ENCODE measurements around the gene SBSN. TPM values are rescaled to one million over a fixed set of nuclear protein-coding genes. Genes with fewer than 3 reads are reported as not detected.

Gene SBSN
- total RNA-seq, 1 experiment from 2014 or later: not detected

DNA sequence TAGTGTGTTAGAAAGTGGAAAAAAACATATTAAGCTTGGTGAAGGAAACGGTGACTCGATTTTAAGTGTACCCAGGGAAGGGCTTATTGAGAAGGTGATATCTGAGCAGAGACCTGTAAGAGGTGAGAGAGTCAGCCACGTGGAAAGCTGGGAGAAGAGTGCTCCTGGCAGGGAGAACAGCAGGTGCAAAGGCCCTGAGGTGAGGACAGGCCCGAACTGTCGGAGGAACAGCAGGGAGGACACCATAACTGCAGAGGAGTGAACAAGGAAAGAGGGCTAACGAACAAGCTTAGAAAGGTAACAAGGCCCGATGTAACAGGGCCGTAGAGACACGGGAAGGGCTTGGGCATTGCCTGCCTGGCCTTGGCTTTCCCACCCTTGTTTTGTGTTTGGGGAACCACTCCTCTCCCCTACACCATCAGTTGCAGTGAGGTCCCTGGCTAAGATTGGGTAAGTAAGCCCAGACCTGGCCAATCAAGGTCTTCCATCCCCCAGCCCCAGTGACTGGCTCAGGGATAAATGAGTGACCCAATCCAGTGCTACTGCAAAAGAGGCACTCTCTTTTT is 28.0 kb upstream of the SBSN start:
- Mint-ChIP-seq H3K27ac (ENCODE audit: unreplicated experiment) (no peak overlapping the region), H3K36me3 (ENCODE audit: insufficient read depth, unreplicated experiment) (no peaks in the 10 kb centered on the region), H3K4me1 (ENCODE audit: low read depth, unreplicated experiment) (no peaks in the 10 kb centered on the region), H3K4me3 (ENCODE audit: low read depth, unreplicated experiment) (no peak overlapping the region), H3K9me3 (ENCODE audit: low read depth, unreplicated experiment) (no peaks in the 10 kb centered on the region), H3K27me3 (ENCODE audit: unreplicated experiment) (peaks cover 74% of the 10 kb centered on the region)
- no TSS peak for BruUV-seq (replicated peaks)
- CTCF ChIA-PET: interaction anchor here (0.6 to 1.1 kb wide), 4 partner anchors 47 to 137 kb away, joined by 3 read pairs; no protein-coding TSS in a partner anchor
- intact Hi-C loops (cut with micrococcal nuclease; ENCODE audit: unreplicated experiment): no loop called here
- DNase-seq: no peak
- TF ChIP-seq, protein P1, sequence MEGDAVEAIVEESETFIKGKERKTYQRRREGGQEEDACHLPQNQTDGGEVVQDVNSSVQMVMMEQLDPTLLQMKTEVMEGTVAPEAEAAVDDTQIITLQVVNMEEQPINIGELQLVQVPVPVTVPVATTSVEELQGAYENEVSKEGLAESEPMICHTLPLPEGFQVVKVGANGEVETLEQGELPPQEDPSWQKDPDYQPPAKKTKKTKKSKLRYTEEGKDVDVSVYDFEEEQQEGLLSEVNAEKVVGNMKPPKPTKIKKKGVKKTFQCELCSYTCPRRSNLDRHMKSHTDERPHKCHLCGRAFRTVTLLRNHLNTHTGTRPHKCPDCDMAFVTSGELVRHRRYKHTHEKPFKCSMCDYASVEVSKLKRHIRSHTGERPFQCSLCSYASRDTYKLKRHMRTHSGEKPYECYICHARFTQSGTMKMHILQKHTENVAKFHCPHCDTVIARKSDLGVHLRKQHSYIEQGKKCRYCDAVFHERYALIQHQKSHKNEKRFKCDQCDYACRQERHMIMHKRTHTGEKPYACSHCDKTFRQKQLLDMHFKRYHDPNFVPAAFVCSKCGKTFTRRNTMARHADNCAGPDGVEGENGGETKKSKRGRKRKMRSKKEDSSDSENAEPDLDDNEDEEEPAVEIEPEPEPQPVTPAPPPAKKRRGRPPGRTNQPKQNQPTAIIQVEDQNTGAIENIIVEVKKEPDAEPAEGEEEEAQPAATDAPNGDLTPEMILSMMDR (IDR thresholded peaks at IDR 0.05; ENCODE audit: unreplicated experiment): no peak

DNA sequence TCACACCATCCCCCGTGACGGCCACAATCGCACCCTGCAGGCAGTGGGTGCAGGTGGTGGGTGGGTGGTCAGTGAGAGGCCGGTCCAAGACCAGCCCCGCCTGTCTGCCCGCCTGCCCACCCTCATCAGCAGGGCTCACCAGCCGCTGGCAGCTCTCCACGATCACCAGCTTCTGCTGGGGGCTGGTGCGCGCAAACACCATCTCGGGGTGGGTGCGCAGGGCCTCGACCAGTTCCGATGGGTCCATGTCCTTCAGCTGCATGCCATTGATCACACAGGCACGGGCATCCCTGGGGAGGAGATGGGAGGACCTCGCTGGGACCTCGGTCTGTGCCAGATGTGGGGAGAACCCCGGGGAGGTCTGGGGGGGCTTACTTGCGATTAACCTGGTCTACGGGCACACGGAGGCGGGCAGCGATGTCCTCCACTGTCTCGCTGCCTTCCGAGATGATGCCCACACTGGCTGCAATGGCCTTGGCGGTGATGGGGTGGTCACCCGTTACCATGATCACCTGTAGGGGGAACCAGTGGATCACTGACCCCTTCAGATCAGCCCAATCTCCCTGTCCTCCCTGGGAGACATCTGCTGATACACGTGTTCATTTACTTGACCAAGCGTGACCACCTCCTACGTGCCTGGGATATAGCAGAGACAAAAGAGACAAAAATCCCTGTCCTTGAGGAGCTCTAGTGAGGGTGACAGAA is 27.3 kb upstream of the SBSN start:
- Mint-ChIP-seq H3K36me3 (ENCODE audit: insufficient read depth, unreplicated experiment) (peaks cover under 1% of the 10 kb centered on the region), H3K4me3 (ENCODE audit: low read depth, unreplicated experiment) (no peak overlapping the region), H3K27ac (ENCODE audit: unreplicated experiment) (no peak overlapping the region), H3K4me1 (ENCODE audit: low read depth, unreplicated experiment) (no peaks in the 10 kb centered on the region), H3K9me3 (ENCODE audit: low read depth, unreplicated experiment) (no peaks in the 10 kb centered on the region), H3K27me3 (ENCODE audit: unreplicated experiment) (peaks cover 67% of the 10 kb centered on the region)
- intact Hi-C loops (cut with micrococcal nuclease; ENCODE audit: unreplicated experiment): loop anchor here (2.0 kb wide), 2 partner anchors 137 to 161 kb away; no protein-coding TSS in a partner anchor
- peak; percentile 71 for DNase-seq
- CTCF ChIA-PET: interaction anchor here (0.6 to 1.0 kb wide), 4 partner anchors 8 to 137 kb away, joined by 3 read pairs; partner anchors contain the start of gene ATP4A
- TF ChIP-seq, protein P1 (IDR thresholded peaks at IDR 0.05; ENCODE audit: unreplicated experiment): peak; percentile 77
- BruUV-seq (replicated peaks): no TSS peak

DNA sequence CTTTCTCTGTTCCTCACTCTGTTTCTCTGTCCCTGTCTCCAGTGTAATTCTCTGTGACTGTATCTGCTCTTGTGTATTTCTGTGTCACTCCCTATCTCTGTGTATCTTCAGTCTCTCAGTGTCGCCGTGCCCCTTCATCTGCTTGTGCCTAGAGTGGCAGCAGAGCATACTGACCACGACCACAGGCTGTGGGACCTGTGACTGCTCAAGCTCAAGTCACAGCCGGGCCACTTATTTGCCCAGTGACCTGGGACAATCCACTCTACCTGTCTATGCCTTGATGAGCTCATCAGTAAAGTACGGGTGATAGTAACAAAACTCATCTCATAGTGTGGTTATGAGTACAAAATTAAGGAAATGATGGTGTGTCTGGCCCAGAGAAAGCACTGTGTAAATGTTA is 26.0 kb upstream of the SBSN start:
- Mint-ChIP-seq H3K4me1 (ENCODE audit: low read depth, unreplicated experiment) (peaks cover 6% of the 10 kb centered on the region), H3K9me3 (ENCODE audit: low read depth, unreplicated experiment) (no peaks in the 10 kb centered on the region), H3K27ac (ENCODE audit: unreplicated experiment) (no peak overlapping the region), H3K27me3 (ENCODE audit: unreplicated experiment) (peaks cover 54% of the 10 kb centered on the region), H3K36me3 (ENCODE audit: insufficient read depth, unreplicated experiment) (peaks cover 8% of the 10 kb centered on the region), H3K4me3 (ENCODE audit: low read depth, unreplicated experiment) (no peak overlapping the region)
- no TSS peak for BruUV-seq (replicated peaks)
- intact Hi-C loops (cut with micrococcal nuclease; ENCODE audit: unreplicated experiment): loop anchor here (2.0 kb wide), 2 partner anchors 139 to 163 kb away; no protein-coding TSS in a partner anchor
- CTCF ChIA-PET: interaction anchor here (0.6 kb wide), 1 partner anchor 123 kb away, joined by 3 read pairs; no protein-coding TSS in a partner anchor
- TF ChIP-seq, protein P1 (IDR thresholded peaks at IDR 0.05; ENCODE audit: unreplicated experiment): no peak
- DNase-seq: no peak

DNA sequence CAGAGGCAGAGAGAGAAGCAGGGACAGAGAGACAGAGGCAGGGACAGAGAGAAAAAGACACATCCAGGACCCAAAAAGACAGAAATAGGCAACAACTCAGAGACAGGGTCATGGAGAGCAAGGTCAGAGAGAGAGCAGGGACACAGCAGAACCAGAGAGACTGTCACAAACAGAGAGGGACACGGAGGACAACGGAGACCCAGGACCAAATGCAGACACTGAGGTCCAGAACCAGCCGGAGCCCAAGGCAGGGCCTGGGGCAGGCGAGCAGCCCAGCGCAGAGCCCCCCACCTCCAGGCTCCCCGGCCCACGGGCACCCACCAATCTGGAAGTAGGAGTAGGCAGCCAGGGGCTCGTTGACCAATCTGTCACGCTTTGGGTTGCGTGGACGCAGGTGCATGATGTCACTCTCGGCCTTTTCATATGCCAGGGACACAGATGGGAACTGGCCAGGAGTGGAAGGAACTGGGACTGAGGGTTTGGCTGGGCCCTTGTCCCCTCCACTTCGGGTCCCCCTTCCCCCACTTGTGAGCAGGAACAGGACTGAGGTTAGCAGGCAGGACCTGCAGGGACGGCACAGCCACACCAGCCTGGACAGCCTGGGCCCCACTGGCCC is 25.4 kb upstream of the SBSN start:
- no peak for DNase-seq
- TF ChIP-seq, protein P1 (IDR thresholded peaks at IDR 0.05; ENCODE audit: unreplicated experiment): no peak
- CTCF ChIA-PET: interaction anchor here (0.6 kb wide), 1 partner anchor 122 kb away, joined by 3 read pairs; no protein-coding TSS in a partner anchor
- no peak overlapping the region for H3K4me3 Mint-ChIP-seq (ENCODE audit: low read depth, unreplicated experiment)
- intact Hi-C loops (cut with micrococcal nuclease; ENCODE audit: unreplicated experiment): no loop called here
- H3K9me3 Mint-ChIP-seq (ENCODE audit: low read depth, unreplicated experiment): no peaks in the 10 kb centered on the region
- peaks cover 13% of the 10 kb centered on the region for H3K36me3 Mint-ChIP-seq (ENCODE audit: insufficient read depth, unreplicated experiment)
- peaks cover 12% of the 10 kb centered on the region for H3K4me1 Mint-ChIP-seq (ENCODE audit: low read depth, unreplicated experiment)
- peaks cover 51% of the 10 kb centered on the region for H3K27me3 Mint-ChIP-seq (ENCODE audit: unreplicated experiment)
- no peak overlapping the region for H3K27ac Mint-ChIP-seq (ENCODE audit: unreplicated experiment)
- no TSS peak for BruUV-seq (replicated peaks)

Data from Calu3 (cell line).